Measurements from ENCODE around the gene MLC1.

DNA sequence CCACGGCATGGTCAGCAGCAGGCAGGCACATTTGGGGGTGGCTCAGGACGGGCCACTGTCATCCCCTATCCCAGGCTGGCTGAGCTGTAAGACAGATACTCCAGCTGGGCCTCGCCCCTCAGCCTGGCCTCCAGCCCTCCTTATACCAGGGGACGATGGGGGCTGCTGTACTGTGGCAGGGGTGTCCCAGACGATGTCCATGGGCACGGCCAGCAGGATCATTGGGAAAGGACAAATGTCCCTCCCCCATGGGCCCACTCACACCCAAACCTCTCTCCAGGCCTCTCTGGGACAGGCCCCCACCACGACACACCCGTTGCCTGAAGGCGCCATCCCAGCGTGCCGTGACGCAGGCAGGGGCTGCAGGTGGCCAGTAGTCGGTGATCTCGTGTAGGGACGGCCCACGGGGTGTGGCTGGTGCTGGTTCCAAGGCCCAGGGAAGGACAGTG is 71.1 kb downstream of the MLC1 start:
- TF ChIP-seq CTCF (conservative IDR thresholded peaks at IDR 0.05; ENCODE audit: low read length) (no peak), EZH2phosphoT487 (IDR thresholded peaks at IDR 0.05; ENCODE audit: borderline replicate concordance, low read depth, low read length) (no peak)

Data from OCI-LY7 (cell line).